GM23338 (cell line): ENCODE data around the gene TMPRSS6.

Experiments
- CTCF ChIP-seq, 2 experiments: fragments of 200-600 bp in 1 of 2; sonication (generic) in 1 of 2; conservative IDR thresholded peaks; 2 replicates each; pipeline versions ENCODE4 v1.5.1 to v1.6.1; 2016 to 2017; ENCODE audit warnings: antibody characterized with exemption in 2 of 2, low read depth in 2 of 2, mild to moderate bottlenecking in 2 of 2, moderate library complexity in 1 of 2
- EZH2phosphoT487 ChIP-seq: fragments of 200-600 bp; sonication (generic); IDR thresholded peaks from one replicate; pipeline ENCODE4 v1.8.1; 2018; ENCODE audit warnings: antibody characterized with exemption; ENCODE audit not compliant: unreplicated experiment

- TF ChIP-seq EZH2phosphoT487 = no peak
- no peak for TF ChIP-seq CTCF (conservative IDR thresholded peaks at IDR 0.05; ENCODE audit: low read depth in 2 of 2)
Measured at GRCh38 chr22:37049224-37049623, 60.3 kb downstream of the TMPRSS6 start.
